HUES48 (cell line): Measurements from ENCODE around the gene ZCCHC14.
"Not testable (repeated sequence)": the region's sequence is repeated elsewhere in the genome, so short reads cannot be mapped to it uniquely, and the experiment has no call there.

ENCODE experiments used
- H3K27ac ChIP-seq: one replicate; pipeline ENCODE4 v1.7.0; 2013; ENCODE audit warnings: low read depth, low read length, inconsistent platforms
- H3K27me3 ChIP-seq: 2 replicates; pipeline ENCODE4 v1.6.1; 2013; ENCODE audit warnings: mild to moderate bottlenecking, low read length; ENCODE audit not compliant: control insufficient read depth, insufficient read depth
- H3K36me3 ChIP-seq: 2 replicates; pipeline ENCODE4 v1.6.1; 2013; ENCODE audit warnings: low read length; ENCODE audit not compliant: control insufficient read depth, insufficient read depth
- H3K4me1 ChIP-seq: 2 replicates; pipeline ENCODE4 v1.6.1; 2013; ENCODE audit warnings: mild to moderate bottlenecking, low read length; ENCODE audit not compliant: control insufficient read depth, insufficient read depth
- H3K4me3 ChIP-seq: 2 replicates; pipeline ENCODE4 v1.5.1; 2013; ENCODE audit warnings: mild to moderate bottlenecking, low read depth, low read length
- H3K9ac ChIP-seq: 2 replicates; pipeline ENCODE4 v1.6.1; 2013; ENCODE audit warnings: mild to moderate bottlenecking, low read depth, low read length, moderate library complexity
- H3K9me3 ChIP-seq: 2 replicates; pipeline ENCODE4 v1.6.1; 2013; ENCODE audit warnings: low read length; ENCODE audit not compliant: control insufficient read depth, insufficient read depth

The ZCCHC14 gene

GRCh38 chr16:87505834-87506233 lies 13.0 kb upstream of the ZCCHC14 start:
- Histone ChIP-seq H3K9me3 (no peaks in the 10 kb centered on the region), H3K4me3 (no peak overlapping the region), H3K27me3 (no peaks in the 10 kb centered on the region), H3K27ac (no peak overlapping the region), H3K4me1 (no peaks in the 10 kb centered on the region), H3K36me3 (no peaks in the 10 kb centered on the region), H3K9ac (no peak overlapping the region)

DNA sequence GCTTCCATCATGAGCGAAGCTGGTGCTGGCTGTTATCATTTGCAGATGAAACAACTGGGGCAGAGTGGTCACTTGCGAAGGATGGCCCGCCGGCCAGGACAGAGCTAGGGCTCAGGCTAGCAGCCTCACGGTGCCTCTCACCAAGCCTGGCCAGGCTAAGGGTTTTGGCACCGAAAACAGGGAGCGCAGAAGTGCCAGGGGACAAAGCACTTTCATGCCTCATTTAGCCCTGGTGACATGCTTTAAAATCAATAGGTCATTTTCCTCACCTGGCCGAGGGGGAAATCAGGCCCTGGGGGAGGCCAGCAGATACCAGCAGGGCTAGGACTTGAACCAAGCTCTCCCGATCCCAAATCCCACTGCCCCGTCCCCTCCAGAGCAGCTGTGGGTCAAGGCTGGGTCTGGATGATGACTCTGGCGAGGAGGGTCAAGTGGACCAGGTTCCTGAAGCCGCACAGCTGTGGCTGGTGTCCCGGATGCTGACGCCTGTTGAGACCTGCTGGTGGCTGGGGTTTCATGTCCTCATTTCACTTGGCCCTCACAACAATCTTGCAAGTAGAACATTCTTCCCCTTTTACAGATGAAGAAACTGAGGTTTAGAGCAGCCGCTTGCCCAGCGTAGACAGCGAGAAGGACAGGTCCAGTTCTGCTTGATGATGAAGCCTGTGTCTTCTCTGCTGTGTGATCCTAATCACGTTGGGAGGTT lies 10.6 kb upstream of the ZCCHC14 start:
- H3K27me3 ChIP-seq, H3K4me3 ChIP-seq, H3K4me1 ChIP-seq, H3K27ac ChIP-seq, H3K9me3 ChIP-seq, H3K36me3 ChIP-seq, H3K9ac ChIP-seq: not testable (repeated sequence)

- no peaks in the 10 kb centered on the region for H3K27me3 ChIP-seq
- H3K27ac ChIP-seq = no peak overlapping the region
- H3K9me3 ChIP-seq = no peaks in the 10 kb centered on the region
- H3K9ac ChIP-seq = no peak overlapping the region
- no peak overlapping the region for H3K4me3 ChIP-seq
- no peaks in the 10 kb centered on the region for H3K4me1 ChIP-seq
- no peaks in the 10 kb centered on the region for H3K36me3 ChIP-seq
Measured at GRCh38 chr16:87502308-87502969, 9.6 kb upstream of the ZCCHC14 start.

DNA sequence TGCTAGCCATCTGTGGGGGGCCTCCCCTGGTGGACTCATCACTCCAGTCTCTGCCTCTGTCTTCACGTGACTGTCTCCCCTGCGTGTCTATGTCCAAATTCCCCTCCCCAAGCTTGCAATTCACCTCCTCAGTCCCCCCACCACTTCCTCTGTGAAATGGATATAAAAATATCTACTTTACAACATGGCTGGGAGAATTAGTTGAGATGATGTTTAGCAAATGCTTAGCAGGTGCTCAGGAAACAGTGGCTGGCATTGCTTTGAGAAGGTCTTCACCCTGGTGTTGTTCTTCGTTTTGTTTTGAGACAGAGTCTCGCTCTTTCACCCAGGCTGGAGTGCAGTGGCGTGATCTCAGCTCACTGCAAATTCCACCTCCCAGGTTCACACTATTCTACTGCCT lies 8.3 kb upstream of the ZCCHC14 start:
- H3K4me3 ChIP-seq = no peak overlapping the region
- no peak overlapping the region for H3K9ac ChIP-seq
- no peaks in the 10 kb centered on the region for H3K4me1 ChIP-seq
- no peak overlapping the region for H3K27ac ChIP-seq
- H3K9me3 ChIP-seq = no peaks in the 10 kb centered on the region
- no peaks in the 10 kb centered on the region for H3K27me3 ChIP-seq
- H3K36me3 ChIP-seq = no peaks in the 10 kb centered on the region

DNA sequence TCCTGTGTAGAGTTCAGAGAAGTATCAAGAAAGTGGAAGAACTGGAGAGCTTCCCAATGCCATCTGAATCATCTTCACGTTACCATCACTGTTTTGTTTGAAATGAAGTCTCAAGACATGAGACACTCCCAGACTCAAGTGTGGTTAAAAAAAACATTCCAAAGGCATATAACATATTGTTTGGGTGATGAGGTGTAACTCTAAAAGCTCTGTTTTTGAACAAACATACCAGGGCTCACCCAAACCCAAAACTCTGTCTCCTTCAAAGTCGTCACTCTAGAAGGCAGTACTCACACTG lies 6.3 kb upstream of the ZCCHC14 start:
- no peaks in the 10 kb centered on the region for H3K27me3 ChIP-seq
- no peaks in the 10 kb centered on the region for H3K9me3 ChIP-seq
- H3K27ac ChIP-seq = no peak overlapping the region
- no peaks in the 10 kb centered on the region for H3K4me1 ChIP-seq
- H3K36me3 ChIP-seq = no peaks in the 10 kb centered on the region
- H3K4me3 ChIP-seq = no peak overlapping the region
- no peak overlapping the region for H3K9ac ChIP-seq

GRCh38 chr16:87498324-87499188 lies 5.7 kb upstream of the ZCCHC14 start:
- no peaks in the 10 kb centered on the region for H3K36me3 ChIP-seq

DNA sequence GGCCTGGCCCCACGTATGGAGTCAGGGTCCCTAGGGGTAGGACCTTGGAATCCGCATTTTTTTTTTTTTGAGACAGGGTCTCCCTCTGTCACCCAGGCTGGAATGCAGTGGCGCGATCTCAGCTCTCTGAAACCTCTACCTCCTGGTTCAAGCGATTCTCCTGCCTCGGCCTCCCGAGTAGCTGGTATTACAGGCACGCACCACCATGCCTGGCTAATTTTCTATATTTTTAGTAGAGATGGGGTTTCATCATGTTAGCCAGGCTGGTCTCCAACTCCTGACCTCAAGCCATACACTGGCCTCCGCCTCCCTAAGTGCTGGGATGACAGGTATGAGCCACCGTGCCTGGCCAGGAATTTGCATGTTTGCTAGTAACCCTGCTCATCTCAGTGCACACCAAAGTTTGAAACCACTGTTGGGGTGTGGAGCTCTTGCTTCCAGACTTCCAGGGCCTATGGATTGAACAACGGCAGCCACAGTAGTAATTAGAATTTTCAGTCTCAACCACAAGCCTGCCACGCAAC lies 5.0 kb upstream of the ZCCHC14 start:
- H3K27me3 ChIP-seq, H3K4me1 ChIP-seq, H3K4me3 ChIP-seq, H3K27ac ChIP-seq, H3K9ac ChIP-seq, H3K9me3 ChIP-seq, H3K36me3 ChIP-seq: not testable (repeated sequence)

More at GRCh38 chr16:87498324-87499188, 5.7 kb upstream of the ZCCHC14 start:
- Histone ChIP-seq H3K9ac (no peak overlapping the region), H3K4me3 (no peak overlapping the region), H3K9me3 (no peaks in the 10 kb centered on the region), H3K27ac (no peak overlapping the region), H3K4me1 (no peaks in the 10 kb centered on the region), H3K27me3 (no peaks in the 10 kb centered on the region)

- H3K4me3 ChIP-seq, H3K4me1 ChIP-seq, H3K27ac ChIP-seq: not testable (repeated sequence)
Measured at GRCh38 chr16:87497023-87497766, 4.4 kb upstream of the ZCCHC14 start.

GRCh38 chr16:87496447-87496801 lies 3.6 kb upstream of the ZCCHC14 start:
- no peaks in the 10 kb centered on the region; the same call in 1 of the 2 replicates for H3K27me3 ChIP-seq
- peaks cover 2% of the 10 kb centered on the region; the same call in 1 of the 2 replicates for H3K4me1 ChIP-seq
- no peak overlapping the region for H3K27ac ChIP-seq
- no peak overlapping the region for H3K9ac ChIP-seq
- no peak overlapping the region for H3K4me3 ChIP-seq
- H3K9me3 ChIP-seq = no peaks in the 10 kb centered on the region
- no peaks in the 10 kb centered on the region for H3K36me3 ChIP-seq

More at GRCh38 chr16:87497023-87497766, 4.4 kb upstream of the ZCCHC14 start:
- not testable (repeated sequence) for H3K27me3 ChIP-seq, H3K9me3 ChIP-seq, H3K9ac ChIP-seq, H3K36me3 ChIP-seq

DNA sequence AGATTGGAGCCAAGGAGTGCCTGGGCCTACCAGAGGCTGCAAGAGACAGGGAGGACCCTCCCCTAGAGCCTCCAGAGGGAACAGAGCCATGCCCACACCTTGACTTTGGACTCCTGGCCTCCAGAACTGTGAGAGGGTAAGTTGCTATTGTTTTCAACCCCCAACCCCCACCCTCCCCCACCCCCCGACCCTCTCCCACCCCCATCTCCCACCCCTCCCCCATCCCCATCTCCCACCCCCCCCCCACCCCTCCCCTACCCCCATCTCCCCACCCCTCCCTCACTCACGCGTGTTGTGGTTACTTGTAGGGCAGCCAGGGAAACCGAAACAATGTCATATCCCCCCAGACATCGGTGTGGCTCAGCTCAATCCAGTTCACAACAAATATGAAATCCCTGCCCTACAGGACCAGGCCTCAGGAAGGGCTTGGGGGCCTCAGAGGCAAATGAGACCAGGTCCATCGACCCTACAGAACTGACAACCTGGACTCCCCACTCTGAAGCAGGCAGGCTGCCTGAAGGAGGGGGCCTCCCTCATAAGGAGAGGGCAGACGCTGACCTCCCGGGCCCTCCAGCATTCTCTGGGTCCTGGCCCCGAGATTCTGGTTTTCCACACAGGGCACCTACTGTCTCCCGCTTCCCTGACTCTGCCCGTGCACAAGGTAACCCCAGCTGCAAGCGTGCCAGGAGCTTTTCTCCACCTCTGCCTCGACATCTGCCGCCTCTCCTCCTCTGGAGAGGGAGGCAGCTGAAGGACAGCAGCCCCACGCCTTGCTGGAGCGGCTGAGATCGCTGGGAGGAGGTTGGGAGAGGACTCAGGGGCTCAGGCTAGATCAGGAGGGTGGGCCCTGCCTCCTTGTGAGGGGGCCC lies 3.0 kb upstream of the ZCCHC14 start:
- no peaks in the 10 kb centered on the region; the same call in 1 of the 2 replicates for H3K27me3 ChIP-seq
- H3K36me3 ChIP-seq = no peaks in the 10 kb centered on the region
- peaks cover 5% of the 10 kb centered on the region; the same call in 1 of the 2 replicates for H3K4me1 ChIP-seq
- H3K9ac ChIP-seq = no peak overlapping the region
- H3K27ac ChIP-seq = no peak overlapping the region
- no peaks in the 10 kb centered on the region for H3K9me3 ChIP-seq
- H3K4me3 ChIP-seq = no peak overlapping the region
